Panc1 (cell line): Measurements from ENCODE around the gene BRICD5.

Experiments
- CTCF ChIP-seq: fragments of 450-650 bp; IDR thresholded peaks from 2 replicates; pipeline ENCODE4 v1.5.1; 2017; ENCODE audit warnings: mild to moderate bottlenecking
- REST ChIP-seq, 2 experiments: IDR thresholded peaks; 2 replicates each; pipeline ENCODE4 v1.6.1; 2011 to 2012; ENCODE audit warnings: low read depth in 2 of 2, control low read depth in 1 of 2, low read length in 1 of 2, mild to moderate bottlenecking in 1 of 2, moderate library complexity in 1 of 2; ENCODE audit not compliant: insufficient read depth in 1 of 2

DNA sequence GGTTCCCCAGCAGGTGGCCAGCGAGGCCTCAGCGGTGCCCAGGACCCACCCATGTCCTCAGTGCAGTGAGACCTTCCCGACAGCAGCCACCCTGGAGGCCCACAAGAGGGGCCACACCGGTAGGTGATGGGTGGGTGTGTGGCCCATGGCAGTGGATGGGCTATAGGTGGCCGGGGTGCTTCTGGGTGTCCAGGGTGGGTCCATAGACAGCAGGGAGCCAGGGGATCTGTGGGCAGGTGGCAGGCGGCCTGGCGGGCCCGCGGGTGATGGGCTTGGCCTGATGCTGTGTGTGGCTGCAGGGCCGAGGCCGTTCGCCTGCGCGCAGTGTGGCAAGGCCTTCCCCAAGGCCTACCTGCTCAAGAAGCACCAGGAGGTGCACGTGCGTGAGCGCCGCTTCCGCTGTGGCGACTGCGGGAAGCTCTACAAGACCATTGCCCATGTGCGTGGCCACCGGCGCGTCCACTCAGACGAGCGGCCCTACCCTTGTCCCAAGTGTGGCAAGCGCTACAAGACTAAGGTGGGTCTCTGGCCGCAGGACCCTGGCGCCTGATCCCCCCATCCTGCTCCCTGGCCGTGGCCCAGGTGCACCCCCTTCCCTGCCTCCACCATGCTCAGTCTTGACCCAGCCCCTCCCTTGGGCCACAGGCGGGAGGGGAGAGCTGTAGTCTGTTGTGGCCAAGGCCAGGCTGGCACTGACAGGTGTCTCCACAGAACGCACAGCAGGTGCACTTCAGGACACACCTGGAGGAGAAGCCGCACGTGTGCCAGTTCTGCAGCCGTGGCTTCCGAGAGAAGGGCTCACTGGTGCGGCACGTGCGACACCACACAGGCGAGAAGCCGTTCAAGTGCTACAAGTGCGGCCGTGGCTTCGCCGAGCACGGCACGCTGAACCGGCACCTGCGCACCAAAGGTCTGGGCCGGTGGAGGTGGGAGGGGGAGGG, 23.5 kb upstream of the BRICD5 start:
- TF ChIP-seq CTCF: no peak
- TF ChIP-seq REST (IDR thresholded peaks at IDR 0.05; ENCODE audit: insufficient read depth in 1 of 2, low read depth in 2 of 2, low read length in 1 of 2): no peak
